Measurements from ENCODE around the gene RTN4RL2. TPM values are rescaled to one million over a fixed set of nuclear protein-coding genes. Genes with fewer than 3 reads are reported as not detected.

The RTN4RL2 gene
- total and polyA plus RNA-seq, 9 of the 15 experiments (the other 6 are each of a cell fraction or from before 2014, with no cell fraction given) = 0.06 to 1.9 (median 0.34) TPM; not detected in 4

GRCh38 chr11:57514538-57515331 lies 54.4 kb downstream of the RTN4RL2 start (continued):
- TF ChIP-seq UBTF (IDR thresholded peaks at IDR 0.05; ENCODE audit: borderline replicate concordance in 1 of 2, low read depth in 2 of 2, low read length in 2 of 2) = peak in 1 of 2 experiments; percentile 55; a peak in 1 of 4 replicates
- peak in 1 of 3 experiments; percentile 49; a peak in 1 of 6 replicates for TF ChIP-seq ZBTB11 (CRISPR knock-in tag; IDR thresholded peaks at IDR 0.05)
- 0 out of 2 replicates have a peak, but pooled peaks have one; percentile 11 for TF ChIP-seq CC2D1A (IDR thresholded peaks at IDR 0.05)
- TF ChIP-seq RBFOX2 (IDR thresholded peaks at IDR 0.05; ENCODE audit: low read depth, low read length) = peak; percentile 64
- peak; percentile 63 for TF ChIP-seq RBM25 (IDR thresholded peaks at IDR 0.05; ENCODE audit: low read depth, low read length, severe bottlenecking)
- peak; percentile 46; the same call in 1 of the 2 replicates for TF ChIP-seq POLR2A (conservative IDR thresholded peaks at IDR 0.05)
- TF ChIP-seq MXI1 (IDR thresholded peaks at IDR 0.05; ENCODE audit: low read depth, low read length) = no peak
- peak; percentile 91 for TF ChIP-seq EGR1 (conservative IDR thresholded peaks at IDR 0.05)
- TF ChIP-seq SMAD1 (IDR thresholded peaks at IDR 0.05; ENCODE audit: low read depth, low read length, partially characterized antibody) = no peak
- TF ChIP-seq, protein P1, sequence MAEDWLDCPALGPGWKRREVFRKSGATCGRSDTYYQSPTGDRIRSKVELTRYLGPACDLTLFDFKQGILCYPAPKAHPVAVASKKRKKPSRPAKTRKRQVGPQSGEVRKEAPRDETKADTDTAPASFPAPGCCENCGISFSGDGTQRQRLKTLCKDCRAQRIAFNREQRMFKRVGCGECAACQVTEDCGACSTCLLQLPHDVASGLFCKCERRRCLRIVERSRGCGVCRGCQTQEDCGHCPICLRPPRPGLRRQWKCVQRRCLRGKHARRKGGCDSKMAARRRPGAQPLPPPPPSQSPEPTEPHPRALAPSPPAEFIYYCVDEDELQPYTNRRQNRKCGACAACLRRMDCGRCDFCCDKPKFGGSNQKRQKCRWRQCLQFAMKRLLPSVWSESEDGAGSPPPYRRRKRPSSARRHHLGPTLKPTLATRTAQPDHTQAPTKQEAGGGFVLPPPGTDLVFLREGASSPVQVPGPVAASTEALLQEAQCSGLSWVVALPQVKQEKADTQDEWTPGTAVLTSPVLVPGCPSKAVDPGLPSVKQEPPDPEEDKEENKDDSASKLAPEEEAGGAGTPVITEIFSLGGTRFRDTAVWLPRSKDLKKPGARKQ (CRISPR knock-in tag; IDR thresholded peaks at IDR 0.05) = no peak
- TF ChIP-seq MAFK (IDR thresholded peaks at IDR 0.05; ENCODE audit: low read length) = no peak
- TF ChIP-seq SMARCC2 (IDR thresholded peaks at IDR 0.05; ENCODE audit: low read depth) = no peak
- no peak for TF ChIP-seq ETV6 (IDR thresholded peaks at IDR 0.05; ENCODE audit: borderline replicate concordance in 1 of 2, low read depth in 2 of 2, low read length in 1 of 2)
- 0 out of 2 replicates have a peak, but pooled peaks have one; percentile 10 for TF ChIP-seq ETV6 (CRISPR knock-in tag; IDR thresholded peaks at IDR 0.05; ENCODE audit: borderline replicate concordance)
- no peak for TF ChIP-seq NCOA6 (IDR thresholded peaks at IDR 0.05)
- peak; percentile 46; the same call in 1 of the 2 replicates for TF ChIP-seq PHF8 (IDR thresholded peaks at IDR 0.05; ENCODE audit: borderline replicate concordance, low read length)
- TF ChIP-seq HMGN3 (IDR thresholded peaks at IDR 0.05; ENCODE audit: borderline replicate concordance, extremely low read depth, insufficient read length, low read depth, low read length) = peak; percentile 23
